ENCODE data around the gene KIAA0232.
"Not testable (repeated sequence)": the region's sequence is repeated elsewhere in the genome, so short reads cannot be mapped to it uniquely, and the experiment has no call there.

KIAA0232 gene

DNA sequence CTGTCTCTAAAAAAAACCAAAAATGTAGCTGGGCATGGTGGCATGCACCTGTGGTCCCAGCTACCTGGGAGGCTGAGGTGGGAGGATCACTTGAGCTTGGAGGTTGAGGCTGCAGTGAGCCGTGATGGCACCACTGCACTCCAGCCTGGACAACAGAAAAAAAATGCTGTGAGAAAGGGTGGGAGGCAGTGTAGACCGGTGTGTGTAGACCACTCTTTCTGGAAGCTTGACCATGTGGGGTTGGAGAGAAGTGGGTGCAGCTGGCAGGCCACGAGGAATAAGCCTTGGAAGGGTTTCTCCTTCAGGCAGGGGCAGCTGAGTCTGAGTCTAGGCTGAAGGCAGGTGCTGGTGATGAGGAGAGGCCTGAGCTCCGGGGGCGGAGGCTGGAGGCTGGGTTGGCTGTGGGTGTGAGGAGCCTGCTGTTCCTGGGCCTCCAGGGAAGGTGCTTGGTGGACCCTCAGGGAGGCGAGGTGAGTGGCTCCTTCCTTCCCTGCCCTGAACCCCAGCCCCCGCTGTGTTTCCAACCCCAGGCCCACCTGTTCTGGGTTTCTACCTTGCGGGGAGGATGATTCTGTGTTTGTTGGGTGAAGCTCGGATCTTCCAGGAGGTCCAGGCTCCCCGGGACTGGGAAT lies 117.8 kb downstream of the KIAA0232 start:
- Histone ChIP-seq H3K27ac (ENCODE audit: low read length) (no peak overlapping the region), H3K9me3 (ENCODE audit: control insufficient read depth in 1 of 2, low read length in 2 of 2) (no peaks in the 10 kb centered on the region), H3K4me1 (ENCODE audit: control insufficient read depth in 1 of 2, insufficient read depth in 2 of 2, low read length in 2 of 2) (no peaks in the 10 kb centered on the region), H3K36me3 (ENCODE audit: control insufficient read depth in 1 of 2, insufficient read depth in 2 of 2, low read length in 2 of 2) (no peaks in the 10 kb centered on the region), H3K27me3 (ENCODE audit: low read depth, low read length) (no peaks in the 10 kb centered on the region), H3K4me3 (ENCODE audit: low read depth in 1 of 2, low read length in 2 of 2) (no peak overlapping the region)

DNA sequence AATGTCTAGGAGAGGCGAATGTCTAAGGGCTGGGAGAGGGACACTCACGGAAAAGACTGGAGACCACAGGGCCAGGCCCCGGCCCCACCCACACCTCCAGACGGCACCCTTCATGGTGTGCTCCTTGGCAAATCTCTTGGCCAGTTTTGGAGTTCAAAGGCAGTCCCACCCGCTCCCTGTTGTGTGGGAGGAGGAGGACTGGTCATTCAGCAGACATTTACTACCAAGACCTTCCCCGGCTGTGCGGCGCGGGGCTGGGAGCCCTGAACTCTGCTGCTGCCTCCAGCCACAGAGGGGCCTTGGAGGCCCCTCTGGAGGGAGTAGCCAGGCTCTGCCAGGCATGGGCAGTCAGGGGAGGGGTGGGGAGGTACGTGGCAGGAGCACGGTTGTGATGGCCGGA lies 118.4 kb downstream of the KIAA0232 start:
- no peak overlapping the region for H3K4me3 ChIP-seq (ENCODE audit: low read depth in 1 of 2, low read length in 2 of 2)
- no peaks in the 10 kb centered on the region for H3K27me3 ChIP-seq (ENCODE audit: low read depth, low read length)
- H3K9me3 ChIP-seq (ENCODE audit: control insufficient read depth in 1 of 2, low read length in 2 of 2): no peaks in the 10 kb centered on the region
- H3K36me3 ChIP-seq (ENCODE audit: control insufficient read depth in 1 of 2, insufficient read depth in 2 of 2, low read length in 2 of 2): no peaks in the 10 kb centered on the region
- no peaks in the 10 kb centered on the region for H3K4me1 ChIP-seq (ENCODE audit: control insufficient read depth in 1 of 2, insufficient read depth in 2 of 2, low read length in 2 of 2)
- H3K27ac ChIP-seq (ENCODE audit: low read length): no peak overlapping the region

DNA sequence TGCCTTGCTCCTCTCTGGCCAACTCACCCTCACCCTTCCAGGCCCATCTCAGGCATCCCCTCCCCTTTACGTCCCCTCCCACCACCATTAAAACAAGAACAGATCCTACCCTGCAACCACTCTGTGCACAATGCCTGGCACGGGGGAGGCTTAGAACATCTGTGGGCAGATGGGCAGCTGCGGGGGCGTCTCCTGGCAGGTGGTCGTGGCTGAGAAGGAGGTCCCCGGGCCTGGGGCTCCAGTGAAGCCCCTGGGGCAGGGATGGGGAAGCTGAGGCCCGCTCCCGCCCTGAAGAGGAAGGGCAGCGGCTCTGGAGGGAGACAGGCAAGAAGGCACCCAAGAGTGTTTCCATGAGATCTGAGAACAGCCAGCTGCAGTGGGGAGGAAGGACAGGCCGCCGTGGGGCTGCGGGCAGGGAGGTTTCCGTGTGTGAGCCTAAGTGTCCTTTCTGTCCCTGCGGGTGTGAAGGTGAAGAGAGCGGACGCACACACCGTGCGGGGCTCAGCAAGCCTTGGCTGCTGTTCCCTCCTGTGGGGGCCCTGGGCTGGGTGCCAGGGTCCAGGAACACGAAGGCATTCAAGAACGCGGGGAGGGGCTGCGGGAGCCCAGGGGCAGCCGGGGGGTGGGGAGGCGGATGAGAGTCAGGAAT lies 119.3 kb downstream of the KIAA0232 start:
- H3K27ac ChIP-seq (ENCODE audit: low read length): no peak overlapping the region
- no peak overlapping the region for H3K4me3 ChIP-seq (ENCODE audit: low read depth in 1 of 2, low read length in 2 of 2)
- H3K9me3 ChIP-seq (ENCODE audit: control insufficient read depth in 1 of 2, low read length in 2 of 2): no peaks in the 10 kb centered on the region
- no peaks in the 10 kb centered on the region for H3K4me1 ChIP-seq (ENCODE audit: control insufficient read depth in 1 of 2, insufficient read depth in 2 of 2, low read length in 2 of 2)
- H3K27me3 ChIP-seq (ENCODE audit: low read depth, low read length): no peaks in the 10 kb centered on the region
- H3K36me3 ChIP-seq (ENCODE audit: control insufficient read depth in 1 of 2, insufficient read depth in 2 of 2, low read length in 2 of 2): no peaks in the 10 kb centered on the region

DNA sequence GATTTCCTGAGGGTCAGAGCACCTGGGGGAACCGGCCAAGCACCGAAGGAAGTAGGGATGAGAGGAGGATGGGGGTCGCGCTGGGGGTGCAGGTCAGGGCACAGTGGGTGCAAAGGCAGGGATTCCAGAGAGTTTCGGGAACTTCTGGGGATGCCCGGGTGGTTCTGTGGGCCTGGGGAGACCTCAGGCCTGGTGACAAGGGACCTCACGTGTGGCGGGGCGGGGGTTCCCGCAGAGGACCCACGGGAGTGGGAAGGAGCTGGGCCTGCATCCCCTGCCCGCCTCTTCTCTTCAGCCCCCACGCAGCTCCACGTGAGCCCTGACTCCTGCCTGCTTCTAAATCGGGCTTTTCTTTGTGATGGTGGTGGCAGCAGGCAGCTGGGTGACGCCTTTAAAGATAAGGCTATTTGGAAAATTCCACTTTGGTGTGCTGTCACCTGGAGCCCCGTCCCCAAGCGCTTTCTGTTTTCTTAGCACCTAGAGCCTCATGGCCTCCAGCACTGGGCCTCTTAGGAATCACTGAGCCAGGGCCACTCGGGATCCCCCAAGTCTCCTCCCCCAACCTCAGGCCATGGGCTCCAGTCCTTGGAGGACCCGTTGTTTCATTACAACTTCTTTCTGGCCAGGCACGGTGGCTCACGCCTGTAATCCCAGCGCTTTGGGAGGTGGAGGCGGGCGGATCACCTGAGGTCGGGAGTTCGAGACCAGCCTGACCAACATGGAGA lies 120.0 kb downstream of the KIAA0232 start:
- Histone ChIP-seq H3K27me3 (ENCODE audit: low read depth, low read length) (no peaks in the 10 kb centered on the region), H3K4me3 (ENCODE audit: low read depth in 1 of 2, low read length in 2 of 2) (no peak overlapping the region)

DNA sequence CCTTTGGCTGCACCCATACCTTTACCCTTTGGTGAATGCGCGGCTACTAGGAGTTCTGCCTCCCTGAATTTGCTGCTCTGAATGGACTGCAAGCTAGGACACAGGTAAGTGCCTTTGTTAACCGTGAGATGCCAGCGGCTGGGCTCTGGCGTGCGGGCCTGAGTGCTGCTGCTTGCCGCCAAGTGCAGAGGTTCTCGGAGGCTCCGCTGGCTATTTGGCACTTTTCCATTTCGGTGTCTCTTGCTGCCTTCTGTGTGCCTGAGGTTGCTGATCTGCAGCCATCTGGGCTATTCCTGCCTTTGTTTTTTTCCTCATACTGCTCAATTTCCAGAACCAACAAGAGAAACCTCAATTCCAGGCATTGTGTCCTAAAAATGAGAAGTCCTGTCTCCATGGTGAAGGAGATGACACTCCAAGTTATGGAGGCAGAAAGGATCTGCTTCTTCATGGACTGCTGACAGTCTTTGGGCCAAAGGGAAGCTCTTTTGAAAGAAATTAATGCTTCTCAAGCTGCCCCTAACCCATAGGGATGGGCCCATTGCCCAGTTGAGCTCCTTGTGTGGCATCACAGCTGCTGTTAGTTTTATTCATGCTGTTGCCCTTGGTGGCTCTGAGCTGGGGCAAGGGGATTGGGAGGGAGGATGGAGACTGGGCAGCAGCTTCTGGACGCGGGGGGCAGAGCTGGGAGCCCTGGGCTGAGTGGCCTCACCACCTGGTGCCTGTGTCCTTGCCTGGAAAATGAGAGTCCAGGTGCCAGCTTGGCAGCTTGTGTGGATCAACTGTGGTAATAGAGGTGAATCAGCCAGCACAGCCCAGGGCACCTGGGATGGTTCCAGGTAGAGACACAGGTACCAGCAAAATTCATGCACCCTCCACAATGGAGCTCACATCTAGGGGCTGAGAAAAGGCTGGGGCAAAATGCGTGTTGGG lies 123.3 kb downstream of the KIAA0232 start:
- Histone ChIP-seq H3K9me3 (ENCODE audit: control insufficient read depth in 1 of 2, low read length in 2 of 2) (no peaks in the 10 kb centered on the region), H3K27me3 (ENCODE audit: low read depth, low read length) (no peaks in the 10 kb centered on the region), H3K4me3 (ENCODE audit: low read depth in 1 of 2, low read length in 2 of 2) (no peak overlapping the region), H3K36me3 (ENCODE audit: control insufficient read depth in 1 of 2, insufficient read depth in 2 of 2, low read length in 2 of 2) (no peaks in the 10 kb centered on the region), H3K27ac (ENCODE audit: low read length) (no peak overlapping the region), H3K4me1 (ENCODE audit: control insufficient read depth in 1 of 2, insufficient read depth in 2 of 2, low read length in 2 of 2) (peaks cover 14 to 16% of the 10 kb centered on the region in 2 donors)

More for the DNA sequence above, 120.0 kb downstream of the KIAA0232 start:
- Histone ChIP-seq H3K36me3 (ENCODE audit: control insufficient read depth in 1 of 2, insufficient read depth in 2 of 2, low read length in 2 of 2) (no peaks in the 10 kb centered on the region), H3K4me1 (ENCODE audit: control insufficient read depth in 1 of 2, insufficient read depth in 2 of 2, low read length in 2 of 2) (peaks cover 0 to 2% of the 10 kb centered on the region in 2 donors), H3K27ac (ENCODE audit: low read length) (no peak overlapping the region), H3K9me3 (ENCODE audit: control insufficient read depth in 1 of 2, low read length in 2 of 2) (no peaks in the 10 kb centered on the region)

DNA sequence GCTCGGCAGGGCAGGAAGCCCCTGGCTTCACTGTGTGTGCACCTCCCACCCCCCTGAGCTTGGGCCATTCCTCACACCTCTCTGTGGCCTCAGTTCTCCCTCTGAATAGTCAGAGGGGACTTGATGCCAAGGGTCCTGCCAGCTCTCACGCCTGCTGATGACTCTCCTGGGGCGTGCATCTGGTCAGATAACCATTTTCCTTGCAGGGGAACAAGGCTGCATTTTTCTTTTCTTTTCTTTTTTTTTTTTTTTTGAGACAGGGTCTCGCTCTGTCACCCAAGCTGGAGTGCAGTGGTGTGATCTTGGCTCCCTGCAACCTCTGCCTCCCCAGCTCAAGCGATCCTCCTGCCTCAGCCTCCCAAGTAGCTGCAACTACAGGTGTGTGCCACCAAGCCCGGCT lies 124.0 kb downstream of the KIAA0232 start:
- not testable (repeated sequence) for H3K27me3 ChIP-seq (ENCODE audit: low read depth, low read length); H3K36me3 ChIP-seq (ENCODE audit: control insufficient read depth in 1 of 2, insufficient read depth in 2 of 2, low read length in 2 of 2); H3K27ac ChIP-seq (ENCODE audit: low read length); H3K4me3 ChIP-seq (ENCODE audit: low read depth in 1 of 2, low read length in 2 of 2); H3K9me3 ChIP-seq (ENCODE audit: control insufficient read depth in 1 of 2, low read length in 2 of 2)
- peaks cover 14 to 16% of the 10 kb centered on the region in 2 donors for H3K4me1 ChIP-seq (ENCODE audit: control insufficient read depth in 1 of 2, insufficient read depth in 2 of 2, low read length in 2 of 2)

DNA sequence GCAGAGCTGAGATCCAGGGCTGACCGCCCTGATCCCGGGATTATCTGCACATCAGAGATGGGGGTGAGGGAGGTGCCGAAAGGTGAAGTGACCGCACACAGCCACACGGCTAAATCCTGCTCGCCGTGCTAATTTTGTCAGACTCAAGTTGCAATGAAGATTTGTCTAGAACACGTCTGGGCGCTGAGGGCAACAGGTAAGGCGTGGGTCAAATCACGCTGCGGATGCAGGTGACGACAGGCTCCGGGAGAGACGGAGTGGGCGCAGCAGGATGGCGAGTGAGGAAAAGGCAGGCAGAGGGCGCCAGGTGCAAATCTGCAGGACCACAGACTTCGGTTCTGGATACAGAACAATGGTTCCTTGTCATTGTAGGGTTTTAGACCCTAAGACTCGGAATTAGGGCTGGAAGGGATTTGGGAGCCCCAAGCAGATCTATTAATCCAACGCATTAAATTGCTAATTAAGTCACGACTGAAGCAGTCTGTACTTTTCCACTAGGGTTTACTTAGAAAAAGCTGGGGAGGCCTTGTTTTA lies 125.2 kb downstream of the KIAA0232 start:
- no peaks in the 10 kb centered on the region for H3K9me3 ChIP-seq (ENCODE audit: control insufficient read depth in 1 of 2, low read length in 2 of 2)
- H3K4me1 ChIP-seq (ENCODE audit: control insufficient read depth in 1 of 2, insufficient read depth in 2 of 2, low read length in 2 of 2): peaks cover 14 to 16% of the 10 kb centered on the region in 2 donors
- H3K4me3 ChIP-seq (ENCODE audit: low read depth in 1 of 2, low read length in 2 of 2): peak overlapping the region in 1 of 2 donors; percentile 63
- no peaks in the 10 kb centered on the region for H3K27me3 ChIP-seq (ENCODE audit: low read depth, low read length)
- no peak overlapping the region for H3K27ac ChIP-seq (ENCODE audit: low read length)
- H3K36me3 ChIP-seq (ENCODE audit: control insufficient read depth in 1 of 2, insufficient read depth in 2 of 2, low read length in 2 of 2): no peaks in the 10 kb centered on the region

DNA sequence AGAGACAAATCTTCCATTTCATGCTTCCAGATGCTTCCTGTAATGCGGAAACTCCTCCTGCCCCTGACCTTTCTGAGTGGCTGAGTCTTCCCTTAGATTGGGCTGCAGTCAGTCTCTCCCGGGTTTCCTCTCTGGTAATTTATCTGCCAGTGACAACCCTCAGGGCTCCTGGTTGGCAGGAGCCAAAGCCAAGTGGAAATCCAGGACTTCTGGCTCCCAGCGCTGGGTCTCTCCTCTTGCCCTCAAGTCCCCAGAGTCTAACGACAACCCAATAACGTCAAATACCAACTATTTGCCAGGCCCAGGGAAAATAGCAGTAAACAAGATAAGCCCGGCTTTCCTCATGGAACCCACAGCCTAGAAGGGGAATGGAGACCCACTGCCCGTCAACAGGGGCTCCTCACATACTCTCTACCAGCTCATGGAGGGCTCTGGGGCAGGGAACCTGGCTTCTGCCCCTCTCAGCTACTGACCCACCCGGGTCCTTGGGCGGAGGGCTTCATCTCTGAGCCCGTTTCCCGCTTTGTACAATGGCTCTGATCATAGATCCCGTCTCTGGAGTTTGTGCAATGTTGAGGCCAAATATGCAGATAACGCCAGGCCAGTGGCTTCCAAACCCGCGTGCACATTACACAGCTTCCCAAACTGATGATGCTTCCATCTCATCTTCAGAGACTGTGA lies 126.0 kb downstream of the KIAA0232 start:
- H3K27ac ChIP-seq (ENCODE audit: low read length): peak overlapping the region; percentile 85
- peaks cover 14 to 16% of the 10 kb centered on the region in 2 donors for H3K4me1 ChIP-seq (ENCODE audit: control insufficient read depth in 1 of 2, insufficient read depth in 2 of 2, low read length in 2 of 2)
- no peaks in the 10 kb centered on the region for H3K9me3 ChIP-seq (ENCODE audit: control insufficient read depth in 1 of 2, low read length in 2 of 2)
- no peaks in the 10 kb centered on the region for H3K36me3 ChIP-seq (ENCODE audit: control insufficient read depth in 1 of 2, insufficient read depth in 2 of 2, low read length in 2 of 2)
- peak overlapping the region; percentile 63 to 86 for H3K4me3 ChIP-seq (ENCODE audit: low read depth in 1 of 2, low read length in 2 of 2)
- H3K27me3 ChIP-seq (ENCODE audit: low read depth, low read length): no peaks in the 10 kb centered on the region

DNA sequence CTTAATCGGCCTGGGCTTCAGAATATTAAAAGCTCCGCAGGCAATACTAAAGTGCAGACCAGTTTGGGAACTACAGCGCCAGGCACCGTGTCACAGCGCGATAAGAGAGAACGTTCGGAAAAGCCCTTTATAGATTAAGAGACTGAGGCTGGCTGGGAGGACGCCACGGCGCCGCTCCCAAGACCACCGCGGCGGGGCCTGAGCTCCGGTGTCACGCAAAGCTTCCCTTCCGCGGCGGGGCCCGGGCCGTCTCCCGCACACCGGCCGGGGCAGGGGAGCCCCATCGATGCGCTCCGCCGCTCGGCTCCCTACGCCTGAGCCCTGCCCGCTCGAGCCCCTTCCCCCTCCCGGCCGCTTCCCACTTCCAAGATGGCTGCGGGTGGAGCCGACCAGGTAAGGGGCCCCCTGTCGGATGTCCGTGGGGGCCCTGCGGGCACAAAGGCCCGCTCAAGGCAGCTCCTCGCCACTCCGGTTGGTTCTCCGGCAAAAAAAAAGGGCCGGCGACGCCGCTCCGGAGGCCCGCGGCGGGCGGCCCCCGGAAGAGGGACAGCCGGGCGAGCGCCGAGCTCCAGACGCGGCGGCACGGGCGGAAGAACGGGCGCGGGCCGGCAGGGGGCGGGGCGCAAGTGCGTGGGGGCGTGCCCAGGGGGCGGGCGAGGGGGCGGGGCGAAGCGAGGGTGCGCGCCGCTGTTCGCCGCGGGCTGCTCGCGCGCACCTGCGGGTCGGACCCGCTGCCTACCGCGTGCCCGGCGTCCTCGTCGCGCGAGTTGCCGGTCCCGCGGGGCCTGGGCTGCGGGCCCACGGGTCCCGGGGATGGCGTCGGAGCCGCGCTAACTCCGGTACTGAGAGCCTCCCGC lies 126.8 kb downstream of the KIAA0232 start, which contains the start of gene TBC1D14:
Gene TBC1D14, plus strand, starts transcription at position 714 of the 857 bp plus-strand sequence. CDS start 13,564 bp downstream, outside the sequence.
- Histone ChIP-seq H3K4me1 (ENCODE audit: control insufficient read depth in 1 of 2, insufficient read depth in 2 of 2, low read length in 2 of 2) (peaks cover 14 to 16% of the 10 kb centered on the region in 2 donors), H3K4me3 (ENCODE audit: low read depth in 1 of 2, low read length in 2 of 2) (peak within 1 kb of the TSS; percentile 63 to 86), H3K27me3 (ENCODE audit: low read depth, low read length) (no peaks in the 10 kb centered on the region), H3K36me3 (ENCODE audit: control insufficient read depth in 1 of 2, insufficient read depth in 2 of 2, low read length in 2 of 2) (no peaks in the 10 kb centered on the region), H3K9me3 (ENCODE audit: control insufficient read depth in 1 of 2, low read length in 2 of 2) (no peaks in the 10 kb centered on the region), H3K27ac (ENCODE audit: low read length) (peak within 1 kb of the TSS; percentile 85)

DNA sequence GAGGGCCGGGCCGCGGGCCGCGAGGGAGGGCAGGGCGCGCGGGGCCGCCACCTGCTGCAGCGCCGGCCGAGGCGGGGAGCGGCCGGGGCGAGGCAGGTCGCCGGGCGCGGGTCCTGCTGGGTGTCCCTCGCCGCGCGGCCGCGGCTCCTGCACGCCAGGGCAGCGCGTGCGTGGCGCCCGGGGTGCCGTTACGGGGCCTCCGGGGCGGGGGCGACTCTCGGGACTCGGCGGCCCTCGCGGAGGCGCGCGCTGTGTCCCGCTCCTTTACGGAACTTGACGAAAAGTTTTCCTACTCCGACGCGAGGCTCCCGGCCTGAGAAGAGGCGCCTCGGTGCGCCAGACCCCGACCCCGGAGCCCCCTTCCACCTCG lies 127.4 kb downstream of the KIAA0232 start:
- Histone ChIP-seq H3K9me3 (ENCODE audit: control insufficient read depth in 1 of 2, low read length in 2 of 2) (no peaks in the 10 kb centered on the region), H3K4me3 (ENCODE audit: low read depth in 1 of 2, low read length in 2 of 2) (peak overlapping the region; percentile 63 to 69), H3K36me3 (ENCODE audit: control insufficient read depth in 1 of 2, insufficient read depth in 2 of 2, low read length in 2 of 2) (no peaks in the 10 kb centered on the region), H3K27me3 (ENCODE audit: low read depth, low read length) (no peaks in the 10 kb centered on the region), H3K27ac (ENCODE audit: low read length) (peak overlapping the region; percentile 75), H3K4me1 (ENCODE audit: control insufficient read depth in 1 of 2, insufficient read depth in 2 of 2, low read length in 2 of 2) (peaks cover 14 to 16% of the 10 kb centered on the region in 2 donors)

All from muscle layer of duodenum (tissue), 2 donors.